Left lung (tissue), 10 donors: Measurements from ENCODE around the gene ZFYVE1. TPM values are rescaled to one million over a fixed set of nuclear protein-coding genes. Genes with fewer than 3 reads are reported as not detected.
"Not testable (repeated sequence)": the region's sequence is repeated elsewhere in the genome, so short reads cannot be mapped to it uniquely, and the experiment has no call there.

Experiments used
- ATAC-seq: fragments of 200-7000 bp; cut with Tn5 transposase; one replicate; pipeline ENCODE4 v1.9.1; 2020; ENCODE audit warnings: moderate library complexity
- DNase-seq, 4 donors: peaks; one replicate each; pipeline ENCODE4 v3.0.0-alpha.2; 2013 to 2020
- H3K27ac ChIP-seq, 2 donors: fragments of 200-600 bp; sonication (generic) in 1 of 2; one replicate each; pipeline versions ENCODE4 v1.5.0 to v1.8.0; 2020 to 2021
- H3K27me3 ChIP-seq, 2 donors: fragments of 200-600 bp; sonication (generic) in 1 of 2; one replicate each; pipeline versions ENCODE4 v1.5.0 to v1.8.0; 2020 to 2021
- H3K36me3 ChIP-seq, 2 donors: fragments of 200-600 bp; sonication (generic) in 1 of 2; one replicate each; pipeline versions ENCODE4 v1.5.0 to v1.8.0; 2020 to 2021
- H3K4me1 ChIP-seq, 2 donors: fragments of 200-600 bp; one replicate each; pipeline ENCODE4 v1.8.0; 2021
- H3K4me3 ChIP-seq, 2 donors: fragments of 200-600 bp; sonication (generic) in 1 of 2; one replicate each; pipeline versions ENCODE4 v1.5.0 to v1.8.0; 2020 to 2021; ENCODE audit warnings: mild to moderate bottlenecking in 1 of 2
- H3K9me3 ChIP-seq, 2 donors: fragments of 200-600 bp; sonication (generic) in 1 of 2; one replicate each; pipeline versions ENCODE4 v1.5.0 to v1.8.0; 2020 to 2021
- CTCF ChIP-seq, 2 donors: fragments of 200-600 bp; sonication (generic) in 1 of 2; IDR thresholded peaks; one replicate each; pipeline versions ENCODE4 v1.5.0 to v1.8.0; 2021; ENCODE audit warnings: antibody characterized with exemption in 2 of 2
- intact Hi-C, 2 donors: fragments of 100-400 bp; cut with DNase I; formaldehyde crosslinking; loops; one replicate each; pipeline versions ENCODE4 v1.11.2 to v1.14.2; 2022
- polyA plus RNA-seq, 6 donors: library from polyadenylated mRNA; unstranded; fragments of 120-200 nt; gene quantifications; one replicate each; pipeline ENCODE4 v1.2.1, GENCODE V29; 2013; ENCODE audit not compliant: insufficient read length in 6 of 6
- total RNA-seq, 2 donors: library from RNA; stranded (reverse); fragmentation: NEBNext Ultra II Directional; extraction: Animal tissue kit (Norgen Biotek cat#: 25700); gene quantifications; one replicate each; pipeline ENCODE4 v1.2.1, GENCODE V29; 2021
- donor health status: DM: no; HTN: yes; CAD: no.
- donor health status: DM: no; HTN: no; CAD: no.

Gene ZFYVE1
- total and polyA plus RNA-seq, 8 donors = 14.6 to 22.3 (median 19.8) TPM

GRCh38 chr14:73014105-73014504 is 12.8 kb downstream of the ZFYVE1 start:
- intact Hi-C loops = no loop called here
- no peak for ATAC-seq
- Histone ChIP-seq H3K9me3 (no peaks in the 10 kb centered on the region), H3K4me3 (no peak overlapping the region), H3K36me3 (peaks cover 0 to 66% of the 10 kb centered on the region in 2 donors), H3K27ac (no peak overlapping the region), H3K27me3 (no peaks in the 10 kb centered on the region), H3K4me1 (no peaks in the 10 kb centered on the region)
- no peak for TF ChIP-seq CTCF (IDR thresholded peaks at IDR 0.05)
- DNase-seq = no peak

- H3K27me3 ChIP-seq, intact Hi-C loops, DNase-seq, H3K4me3 ChIP-seq, H3K9me3 ChIP-seq, H3K27ac ChIP-seq, H3K4me1 ChIP-seq, ATAC-seq: not testable (repeated sequence)
- peaks cover 0 to 61% of the 10 kb centered on the region in 2 donors for H3K36me3 ChIP-seq
Observed at GRCh38 chr14:73011189-73011588, 15.7 kb downstream of the ZFYVE1 start.

- H3K27ac ChIP-seq = peak overlapping the region in 1 of 2 donors; percentile 33
- peaks cover 0 to 67% of the 10 kb centered on the region in 2 donors for H3K36me3 ChIP-seq
- no peaks in the 10 kb centered on the region for H3K27me3 ChIP-seq
- TF ChIP-seq CTCF (IDR thresholded peaks at IDR 0.05) = no peak
- H3K4me1 ChIP-seq = peaks cover 0 to 5% of the 10 kb centered on the region in 2 donors
- no peaks in the 10 kb centered on the region for H3K9me3 ChIP-seq
- peak; percentile 24 for ATAC-seq
- intact Hi-C loops = no loop called here
- H3K4me3 ChIP-seq = no peak overlapping the region
- DNase-seq = no peak
Observed at GRCh38 chr14:73008501-73008900, 18.4 kb downstream of the ZFYVE1 start.

- no peak overlapping the region for H3K4me3 ChIP-seq
- intact Hi-C loops = no loop called here
- DNase-seq = no peak
- H3K27me3 ChIP-seq = no peaks in the 10 kb centered on the region
- no peaks in the 10 kb centered on the region for H3K9me3 ChIP-seq
- H3K36me3 ChIP-seq = peaks cover 0 to 66% of the 10 kb centered on the region in 2 donors
- peak overlapping the region in 1 of 2 donors; percentile 33 for H3K27ac ChIP-seq
- TF ChIP-seq CTCF (IDR thresholded peaks at IDR 0.05) = no peak
- peak; percentile 75 for ATAC-seq
- H3K4me1 ChIP-seq = peaks cover 0 to 5% of the 10 kb centered on the region in 2 donors
Observed at GRCh38 chr14:73007835-73008234, 19.1 kb downstream of the ZFYVE1 start.

GRCh38 chr14:73004641-73005040 is 22.3 kb downstream of the ZFYVE1 start:
- H3K36me3 ChIP-seq = peaks cover 0 to 51% of the 10 kb centered on the region in 2 donors
- DNase-seq, H3K4me1 ChIP-seq, H3K9me3 ChIP-seq, H3K27ac ChIP-seq, intact Hi-C loops, H3K4me3 ChIP-seq, ATAC-seq, H3K27me3 ChIP-seq: not testable (repeated sequence)

- Histone ChIP-seq H3K36me3 (peaks cover 0 to 59% of the 10 kb centered on the region in 2 donors), H3K27me3 (no peaks in the 10 kb centered on the region), H3K9me3 (no peaks in the 10 kb centered on the region), H3K4me3 (no peak overlapping the region), H3K4me1 (peaks cover 0 to 5% of the 10 kb centered on the region in 2 donors), H3K27ac (no peak overlapping the region)
- intact Hi-C loops = no loop called here
- no peak for DNase-seq
- no peak for TF ChIP-seq CTCF (IDR thresholded peaks at IDR 0.05)
- ATAC-seq = no peak
Observed at GRCh38 chr14:73003681-73004080, 23.2 kb downstream of the ZFYVE1 start.
